ENCODE measurements around the gene TAS2R5. TPM values are rescaled to one million over a fixed set of nuclear protein-coding genes. Genes with fewer than 3 reads are reported as not detected.

Gene TAS2R5
- total and polyA plus RNA-seq, 2 experiments from 2014 or later = 0.89 to 5.1 TPM

- TF ChIP-seq ZNF462 (CRISPR knock-in tag; IDR thresholded peaks at IDR 0.05) = no peak
- TF ChIP-seq ZNF114 (CRISPR knock-in tag; IDR thresholded peaks at IDR 0.05) = no peak
- TF ChIP-seq, protein P1, sequence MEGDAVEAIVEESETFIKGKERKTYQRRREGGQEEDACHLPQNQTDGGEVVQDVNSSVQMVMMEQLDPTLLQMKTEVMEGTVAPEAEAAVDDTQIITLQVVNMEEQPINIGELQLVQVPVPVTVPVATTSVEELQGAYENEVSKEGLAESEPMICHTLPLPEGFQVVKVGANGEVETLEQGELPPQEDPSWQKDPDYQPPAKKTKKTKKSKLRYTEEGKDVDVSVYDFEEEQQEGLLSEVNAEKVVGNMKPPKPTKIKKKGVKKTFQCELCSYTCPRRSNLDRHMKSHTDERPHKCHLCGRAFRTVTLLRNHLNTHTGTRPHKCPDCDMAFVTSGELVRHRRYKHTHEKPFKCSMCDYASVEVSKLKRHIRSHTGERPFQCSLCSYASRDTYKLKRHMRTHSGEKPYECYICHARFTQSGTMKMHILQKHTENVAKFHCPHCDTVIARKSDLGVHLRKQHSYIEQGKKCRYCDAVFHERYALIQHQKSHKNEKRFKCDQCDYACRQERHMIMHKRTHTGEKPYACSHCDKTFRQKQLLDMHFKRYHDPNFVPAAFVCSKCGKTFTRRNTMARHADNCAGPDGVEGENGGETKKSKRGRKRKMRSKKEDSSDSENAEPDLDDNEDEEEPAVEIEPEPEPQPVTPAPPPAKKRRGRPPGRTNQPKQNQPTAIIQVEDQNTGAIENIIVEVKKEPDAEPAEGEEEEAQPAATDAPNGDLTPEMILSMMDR (conservative IDR thresholded peaks at IDR 0.05; ENCODE audit: low read depth in 2 of 2) = no peak
- no peak for TF ChIP-seq NANOG (IDR thresholded peaks at IDR 0.05; ENCODE audit: borderline replicate concordance)
Observed at GRCh38 chr7:141744131-141744530, 45.9 kb upstream of the TAS2R5 start (continued).

DNA sequence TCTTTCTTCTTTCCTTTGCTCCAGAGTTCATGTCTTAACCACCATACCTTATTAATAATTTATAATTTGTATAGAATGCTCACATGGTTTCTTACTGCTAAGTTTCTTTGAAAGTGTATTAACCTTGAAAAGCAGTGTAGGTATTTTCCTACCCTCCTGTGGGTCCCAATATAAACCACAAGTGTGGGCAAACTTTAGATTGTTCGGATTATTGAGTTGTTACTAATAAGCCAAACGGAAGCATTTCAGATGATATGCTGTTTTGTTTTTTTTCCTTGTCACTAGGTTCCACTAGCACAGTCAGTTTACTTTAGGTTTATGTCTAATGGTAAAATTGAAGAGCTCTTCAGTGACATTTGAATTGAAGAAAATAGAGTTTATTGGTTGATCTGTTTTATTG is 41.6 kb upstream of the TAS2R5 start:
- Histone ChIP-seq H3K4me2 (no peak overlapping the region), H3F3A (replicated peaks; ENCODE audit: low read depth) (no peaks in the 10 kb centered on the region; the same call in 1 of the 2 replicates), H3K79me2 (replicated peaks; ENCODE audit: insufficient read depth) (peaks cover 3% of the 10 kb centered on the region; the same call in 1 of the 2 replicates), H4K20me1 (replicated peaks; ENCODE audit: insufficient read depth) (peaks cover 15% of the 10 kb centered on the region), H3K4me1 (ENCODE audit: insufficient read depth) (no peaks in the 10 kb centered on the region), H3K36me3 (ENCODE audit: insufficient read depth) (peaks cover 91% of the 10 kb centered on the region), H3K4me3 (no peak overlapping the region), H3K9me2 (ENCODE audit: insufficient read depth) (no peaks in the 10 kb centered on the region), H3K27me3 (ENCODE audit: insufficient read depth) (no peaks in the 10 kb centered on the region), H3K27ac (ENCODE audit: low read depth) (no peak overlapping the region), H2AFZ (no peak overlapping the region)
- no peak for TF ChIP-seq ZNF114 (CRISPR knock-in tag; IDR thresholded peaks at IDR 0.05)
- TF ChIP-seq JUNB (IDR thresholded peaks at IDR 0.05; ENCODE audit: unreplicated experiment) = no peak
- no peak for TF ChIP-seq ZNF462 (CRISPR knock-in tag; IDR thresholded peaks at IDR 0.05)
- DNase-seq (ENCODE audit: low spot score) = no peak
- ATAC-seq = no peak
- no peaks in the 10 kb centered on the region for H3K4me1 Mint-ChIP-seq
- H3K27me3 Mint-ChIP-seq (ENCODE audit: insufficient read depth, low read depth, poor library complexity) = peaks cover 2% of the 10 kb centered on the region
- peaks cover 30% of the 10 kb centered on the region for H3K9me3 Mint-ChIP-seq
- no peak overlapping the region for H3K4me3 Mint-ChIP-seq
- H3K27ac Mint-ChIP-seq = no peak overlapping the region
- peaks cover 98% of the 10 kb centered on the region for H3K36me3 Mint-ChIP-seq (ENCODE audit: low read depth)

Data from GM23338 (cell line).